LNCAP (cell line): Measurements from ENCODE around the gene ROBO1.

ENCODE experiments used
- TF ChIP-seq, protein P1 (sequence below): fragments of 450-650 bp; IDR thresholded peaks from 2 replicates; pipeline ENCODE4 v1.5.1; 2017; ENCODE audit warnings: mild to moderate bottlenecking

ROBO1 gene

DNA sequence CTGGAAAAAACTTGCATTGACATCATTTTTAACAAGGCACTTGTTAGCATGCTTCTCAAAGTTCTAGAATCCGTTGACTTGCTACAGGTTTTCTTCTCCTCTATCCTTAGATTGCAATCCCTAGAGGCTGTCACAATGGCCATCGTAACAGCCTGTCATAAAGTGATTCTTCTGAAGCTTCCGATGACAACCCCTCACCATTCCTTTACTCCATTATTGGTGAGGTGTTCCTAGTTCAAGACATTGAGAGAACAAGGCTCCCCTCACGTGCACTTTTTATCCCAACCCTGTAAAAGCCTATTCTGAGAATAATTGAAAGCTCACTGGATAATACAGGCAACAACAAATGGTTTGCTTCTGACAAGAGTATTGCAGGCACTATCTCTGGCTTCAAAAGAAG, 131.4 kb downstream of the ROBO1 start:
- TF ChIP-seq, protein P1, sequence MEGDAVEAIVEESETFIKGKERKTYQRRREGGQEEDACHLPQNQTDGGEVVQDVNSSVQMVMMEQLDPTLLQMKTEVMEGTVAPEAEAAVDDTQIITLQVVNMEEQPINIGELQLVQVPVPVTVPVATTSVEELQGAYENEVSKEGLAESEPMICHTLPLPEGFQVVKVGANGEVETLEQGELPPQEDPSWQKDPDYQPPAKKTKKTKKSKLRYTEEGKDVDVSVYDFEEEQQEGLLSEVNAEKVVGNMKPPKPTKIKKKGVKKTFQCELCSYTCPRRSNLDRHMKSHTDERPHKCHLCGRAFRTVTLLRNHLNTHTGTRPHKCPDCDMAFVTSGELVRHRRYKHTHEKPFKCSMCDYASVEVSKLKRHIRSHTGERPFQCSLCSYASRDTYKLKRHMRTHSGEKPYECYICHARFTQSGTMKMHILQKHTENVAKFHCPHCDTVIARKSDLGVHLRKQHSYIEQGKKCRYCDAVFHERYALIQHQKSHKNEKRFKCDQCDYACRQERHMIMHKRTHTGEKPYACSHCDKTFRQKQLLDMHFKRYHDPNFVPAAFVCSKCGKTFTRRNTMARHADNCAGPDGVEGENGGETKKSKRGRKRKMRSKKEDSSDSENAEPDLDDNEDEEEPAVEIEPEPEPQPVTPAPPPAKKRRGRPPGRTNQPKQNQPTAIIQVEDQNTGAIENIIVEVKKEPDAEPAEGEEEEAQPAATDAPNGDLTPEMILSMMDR: no peak

- TF ChIP-seq, protein P1: no peak
Observed at GRCh38 chr3:79632842-79633241, 135.0 kb downstream of the ROBO1 start.

- TF ChIP-seq, protein P1: no peak
Observed at GRCh38 chr3:79618883-79619282, 148.9 kb downstream of the ROBO1 start.

GRCh38 chr3:79606414-79606813, 161.4 kb downstream of the ROBO1 start:
- TF ChIP-seq, protein P1: no peak

- TF ChIP-seq, protein P1: no peak
Observed at GRCh38 chr3:79604681-79605080, 163.1 kb downstream of the ROBO1 start.

DNA sequence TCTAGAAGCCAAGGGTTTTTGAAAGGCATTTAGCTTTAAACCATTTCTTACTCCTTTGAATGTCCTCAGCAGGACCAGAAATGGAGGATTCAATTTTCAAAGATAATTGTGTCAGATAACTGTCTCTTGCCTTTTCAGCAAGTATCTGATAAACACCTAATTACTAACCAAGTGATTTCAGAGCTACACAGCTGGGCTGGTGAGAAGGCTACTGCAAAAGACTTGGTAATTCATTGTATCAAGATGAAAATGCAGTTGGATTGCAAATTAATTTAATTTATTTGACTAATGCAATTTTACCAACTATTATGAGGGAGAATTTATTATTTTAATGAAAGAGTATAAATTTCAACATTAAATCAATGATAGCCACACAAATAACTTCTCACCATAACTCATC, 165.4 kb downstream of the ROBO1 start:
- TF ChIP-seq, protein P1: no peak

DNA sequence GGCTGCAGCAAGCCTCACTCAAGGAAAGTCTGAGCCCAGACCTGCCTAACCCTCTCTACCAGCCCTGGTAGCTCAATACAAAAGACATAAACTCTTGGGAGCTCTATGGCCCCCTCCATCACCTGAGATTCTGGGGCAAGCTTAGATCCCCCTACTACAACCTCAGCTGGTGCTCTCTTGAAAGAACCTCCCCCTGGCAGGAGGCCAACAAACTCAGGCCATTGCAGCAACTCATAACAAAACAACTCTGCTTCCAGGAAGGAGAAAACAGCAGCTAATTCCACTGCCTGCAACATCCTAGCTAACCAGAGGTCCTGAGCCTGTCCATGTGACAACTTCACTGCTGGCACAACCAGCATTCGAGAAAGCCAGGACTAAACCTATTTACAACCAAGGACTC, 169.2 kb downstream of the ROBO1 start:
- TF ChIP-seq, protein P1: no peak

DNA sequence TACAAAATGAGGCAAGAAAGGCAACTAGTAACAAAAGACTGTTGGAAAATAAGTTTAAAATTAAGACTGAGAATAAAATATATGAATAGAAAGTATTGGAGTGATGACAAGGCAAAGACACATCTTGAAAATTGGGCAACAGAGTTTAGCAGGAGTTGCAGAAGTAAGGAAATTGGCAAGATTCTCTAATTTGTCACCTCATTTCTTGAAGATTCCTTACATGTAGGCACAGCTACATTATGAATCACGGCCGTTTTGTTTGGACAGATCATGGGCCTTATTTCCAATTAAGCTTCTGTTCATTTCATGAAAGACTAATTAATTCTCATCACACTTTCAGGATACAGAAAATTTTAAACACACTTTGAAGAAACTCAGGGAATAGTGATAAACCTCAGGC, 170.1 kb downstream of the ROBO1 start:
- TF ChIP-seq, protein P1: no peak
